Mucosa of descending colon (tissue), 3 donors: ENCODE data around the gene FGD5. TPM values are rescaled to one million over a fixed set of nuclear protein-coding genes. Genes with fewer than 3 reads are reported as not detected.
A peak's percentile ranks its signal among the peaks of the same experiment; 100 is the strongest.

Source experiments
- ATAC-seq: fragments of 200-7000 bp; cut with Tn5 transposase; one replicate; pipeline ENCODE4 v1.9.1; 2020; ENCODE audit warnings: mild to moderate bottlenecking, moderate library complexity
- DNase-seq, 3 donors: peaks; one replicate each; pipeline ENCODE4 v3.0.0-alpha.2; 2020
- H3K36me3 ChIP-seq: fragments of 200-600 bp; one replicate; pipeline ENCODE4 v1.8.0; 2021; ENCODE audit warnings: low read depth, mild to moderate bottlenecking
- H3K4me1 ChIP-seq: fragments of 200-600 bp; one replicate; pipeline ENCODE4 v1.8.0; 2021; ENCODE audit warnings: low read depth, mild to moderate bottlenecking
- H3K4me3 ChIP-seq: fragments of 200-600 bp; one replicate; pipeline ENCODE4 v1.8.0; 2021; ENCODE audit warnings: mild to moderate bottlenecking
- H3K9me3 ChIP-seq: fragments of 200-600 bp; one replicate; pipeline ENCODE4 v1.8.0; 2021; ENCODE audit warnings: mild to moderate bottlenecking
- CTCF ChIP-seq: fragments of 200-600 bp; IDR thresholded peaks from one replicate; pipeline ENCODE4 v1.8.0; 2022; ENCODE audit warnings: antibody characterized with exemption, mild to moderate bottlenecking
- intact Hi-C, 2 donors: fragments of 100-400 bp; cut with DNase I in 1 of 2; cut with micrococcal nuclease in 1 of 2; formaldehyde crosslinking; loops; one replicate each; pipeline versions ENCODE4 v1.11.0 to v1.11.1; 2022; cut with DNase I, micrococcal nuclease
- total RNA-seq, 3 donors: library from RNA; stranded (reverse); fragmentation: NEBNext Ultra II Directional in 2 of 3; extraction: Animal tissue kit (Norgen Biotek cat#: 25700) in 2 of 3; gene quantifications; one replicate each; pipeline versions ENCODE4 v1.2.1 to v1.2.4, GENCODE V29; 2021 to 2023
- donor health status: DM: no; HTN: no; CAD: no; lungs with moderate emphysema.
- donor health status: DM: no; HTN: no; CAD: no.
- donor health status: DM: no; HTN: yes; CAD: no.

The FGD5 gene
- total RNA-seq, 3 donors from 2014 or later = 6.1 to 15.1 (median 9.2) TPM

GRCh38 chr3:14795996-14796395, 22.8 kb upstream of the FGD5 start:
- no peak overlapping the region for H3K4me3 ChIP-seq
- no peaks in the 10 kb centered on the region for H3K36me3 ChIP-seq
- peaks cover 7% of the 10 kb centered on the region for H3K4me1 ChIP-seq
- no peaks in the 10 kb centered on the region for H3K9me3 ChIP-seq
- no peak for TF ChIP-seq CTCF
- ATAC-seq (no peak), DNase-seq (no peak)
- intact Hi-C loops = loop anchor here in 1 of 2 donors (10.0 kb wide), 1 partner anchor 119 kb away; no protein-coding TSS in a partner anchor

GRCh38 chr3:14796403-14797077, 22.2 kb upstream of the FGD5 start:
- intact Hi-C loops = loop anchor here in 1 of 2 donors (10.0 kb wide), 1 partner anchor 118 kb away; no protein-coding TSS in a partner anchor
- Histone ChIP-seq H3K4me1 (peaks cover 7% of the 10 kb centered on the region), H3K4me3 (no peak overlapping the region), H3K9me3 (no peaks in the 10 kb centered on the region), H3K36me3 (no peaks in the 10 kb centered on the region)
- TF ChIP-seq CTCF = no peak
- ATAC-seq = no peak
- DNase-seq = no peak

GRCh38 chr3:14797731-14798130, 21.0 kb upstream of the FGD5 start:
- intact Hi-C loops = loop anchor here in 1 of 2 donors (10.0 kb wide), 1 partner anchor 117 kb away; no protein-coding TSS in a partner anchor
- DNase-seq = no peak
- TF ChIP-seq CTCF = no peak

GRCh38 chr3:14798231-14798630, 20.5 kb upstream of the FGD5 start:
- no peak for TF ChIP-seq CTCF
- Histone ChIP-seq H3K4me1 (peaks cover 18% of the 10 kb centered on the region), H3K4me3 (no peak overlapping the region), H3K36me3 (no peaks in the 10 kb centered on the region), H3K9me3 (no peaks in the 10 kb centered on the region)
- intact Hi-C loops = loop anchor here in 1 of 2 donors (10.0 kb wide), 1 partner anchor 117 kb away; no protein-coding TSS in a partner anchor
- DNase-seq = no peak
- no peak for ATAC-seq

More at GRCh38 chr3:14797731-14798130, 21.0 kb upstream of the FGD5 start:
- ATAC-seq = no peak
- no peaks in the 10 kb centered on the region for H3K9me3 ChIP-seq
- H3K4me3 ChIP-seq = no peak overlapping the region
- no peaks in the 10 kb centered on the region for H3K36me3 ChIP-seq
- H3K4me1 ChIP-seq = peaks cover 13% of the 10 kb centered on the region

- peaks cover 27% of the 10 kb centered on the region for H3K4me1 ChIP-seq
- no peak for DNase-seq
- H3K4me3 ChIP-seq = no peak overlapping the region
- H3K9me3 ChIP-seq = no peaks in the 10 kb centered on the region
- no peaks in the 10 kb centered on the region for H3K36me3 ChIP-seq
- TF ChIP-seq CTCF = no peak
- ATAC-seq = peak; percentile 77
- intact Hi-C loops = loop anchor here in 1 of 2 donors (10.0 kb wide), 1 partner anchor 116 kb away; no protein-coding TSS in a partner anchor
Measured at GRCh38 chr3:14799146-14799545, 19.6 kb upstream of the FGD5 start.
